Ascending aorta (tissue), 2 donors: ENCODE measurements around the gene MYCL. TPM values are rescaled to one million over a fixed set of nuclear protein-coding genes. Genes with fewer than 3 reads are reported as not detected.
A peak's percentile ranks its signal among the peaks of the same experiment; 100 is the strongest.

Experiments
- DNase-seq, 2 donors: peaks; one replicate each; pipeline ENCODE4 v3.0.0-alpha.2; 2019; ENCODE audit warnings: low spot score in 2 of 2
- H3K27ac ChIP-seq, 2 donors: fragments of 200-600 bp; sonication (generic); one replicate each; pipeline ENCODE4 v1.5.1; 2016 to 2017; ENCODE audit warnings: mild to moderate bottlenecking in 1 of 2
- H3K27me3 ChIP-seq: fragments of 200-600 bp; sonication (generic); one replicate; pipeline ENCODE4 v1.5.1; 2017
- H3K36me3 ChIP-seq, 2 donors: fragments of 200-600 bp; sonication (generic); one replicate each; pipeline ENCODE4 v1.5.1; 2016
- H3K4me1 ChIP-seq, 2 donors: fragments of 200-600 bp; sonication (generic); one replicate each; pipeline ENCODE4 v1.5.1; 2016 to 2017; ENCODE audit warnings: mild to moderate bottlenecking in 1 of 2
- H3K4me3 ChIP-seq, 2 donors: fragments of 200-600 bp; sonication (generic); one replicate each; pipeline ENCODE4 v1.5.1; 2016 to 2017; ENCODE audit warnings: mild to moderate bottlenecking in 1 of 2
- H3K9me3 ChIP-seq, 2 donors: fragments of 200-600 bp; sonication (generic); one replicate each; pipeline ENCODE4 v1.5.1; 2016
- CTCF ChIP-seq, 3 experiments: fragments of 200-600 bp in 2 of 3; fragments of 450-650 bp in 1 of 3; sonication (generic) in 2 of 3; IDR thresholded peaks; one replicate each; pipeline ENCODE4 v1.5.1; 2016 to 2019; ENCODE audit warnings: antibody characterized with exemption in 3 of 3, mild to moderate bottlenecking in 1 of 3, moderate library complexity in 1 of 3
- intact Hi-C: fragments of 100-400 bp; cut with DNase I; formaldehyde crosslinking; loops from one replicate; pipeline ENCODE4 v1.15.1; 2023
- total RNA-seq: library from RNA; depleted of rRNA; stranded (reverse); fragments of >200 nt; gene quantifications from one replicate; pipeline ENCODE4 v1.1.0, GENCODE V29; 2016

Gene MYCL
- total RNA-seq, 1 donor from 2014 or later = 22.1 TPM

- H3K36me3 ChIP-seq = no peaks in the 10 kb centered on the region
- H3K9me3 ChIP-seq = peaks cover 0 to 6% of the 10 kb centered on the region in 2 donors
- H3K27ac ChIP-seq = no peak overlapping the region
- TF ChIP-seq CTCF (IDR thresholded peaks at IDR 0.05) = no peak
- H3K4me1 ChIP-seq = no peaks in the 10 kb centered on the region
- DNase-seq = no peak
- intact Hi-C loops = no loop called here
- no peaks in the 10 kb centered on the region for H3K27me3 ChIP-seq
- H3K4me3 ChIP-seq = no peak overlapping the region
Measured at GRCh38 chr1:39910263-39910662, 8.5 kb upstream of the MYCL start.

DNA sequence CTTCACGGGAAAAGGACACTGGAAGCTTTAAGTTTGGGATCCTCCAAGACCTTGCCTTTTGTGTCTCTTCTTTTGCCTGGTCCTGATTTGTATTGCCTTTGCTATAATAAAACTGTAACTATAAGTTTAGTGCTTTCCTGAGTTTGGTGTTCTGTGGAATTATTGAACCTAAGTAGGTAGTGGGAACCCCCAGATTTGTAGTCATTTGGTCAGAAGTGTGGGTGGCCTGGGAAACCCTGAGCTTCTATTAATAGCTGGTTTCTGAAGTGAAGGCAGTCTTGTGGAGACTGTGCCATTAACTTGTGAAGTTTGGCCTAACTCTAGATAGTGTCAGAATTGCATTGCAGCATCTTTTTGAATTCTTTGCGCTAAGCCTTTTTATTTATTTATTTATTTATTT, 6.8 kb upstream of the MYCL start:
- no peak overlapping the region for H3K27ac ChIP-seq
- intact Hi-C loops = no loop called here
- DNase-seq = no peak

GRCh38 chr1:39907528-39908453, 6.1 kb upstream of the MYCL start:
- peaks cover 0 to 6% of the 10 kb centered on the region in 2 donors for H3K9me3 ChIP-seq
- H3K4me3 ChIP-seq = no peak overlapping the region
- no peak overlapping the region for H3K27ac ChIP-seq
- no peaks in the 10 kb centered on the region for H3K4me1 ChIP-seq
- no peak for DNase-seq
- no peaks in the 10 kb centered on the region for H3K36me3 ChIP-seq
- no peak for TF ChIP-seq CTCF (IDR thresholded peaks at IDR 0.05)
- H3K27me3 ChIP-seq = no peaks in the 10 kb centered on the region
- intact Hi-C loops = no loop called here

More for the DNA sequence above, 6.8 kb upstream of the MYCL start:
- H3K27me3 ChIP-seq = no peaks in the 10 kb centered on the region
- peaks cover 0 to 6% of the 10 kb centered on the region in 2 donors for H3K9me3 ChIP-seq
- no peak overlapping the region for H3K4me3 ChIP-seq
- no peaks in the 10 kb centered on the region for H3K36me3 ChIP-seq
- no peaks in the 10 kb centered on the region for H3K4me1 ChIP-seq
- no peak for TF ChIP-seq CTCF (IDR thresholded peaks at IDR 0.05)

- Histone ChIP-seq H3K9me3 (peaks cover 0 to 6% of the 10 kb centered on the region in 2 donors), H3K4me1 (peaks cover 3 to 9% of the 10 kb centered on the region in 2 donors), H3K27me3 (no peaks in the 10 kb centered on the region), H3K36me3 (no peaks in the 10 kb centered on the region), H3K27ac (no peak overlapping the region), H3K4me3 (no peak overlapping the region)
- intact Hi-C loops = no loop called here
- DNase-seq = no peak
- TF ChIP-seq CTCF (IDR thresholded peaks at IDR 0.05) = no peak
Measured at GRCh38 chr1:39905172-39905571, 3.5 kb upstream of the MYCL start.

- Histone ChIP-seq H3K27me3 (no peaks in the 10 kb centered on the region), H3K36me3 (no peaks in the 10 kb centered on the region), H3K27ac (no peak overlapping the region), H3K4me3 (peak overlapping the region; percentile 64 to 72), H3K9me3 (no peaks in the 10 kb centered on the region), H3K4me1 (peaks cover 3 to 9% of the 10 kb centered on the region in 2 donors)
- intact Hi-C loops = loop anchor here (1.0 kb wide), 1 partner anchor 86 kb away; no protein-coding TSS in a partner anchor
- DNase-seq = no peak
- TF ChIP-seq CTCF (IDR thresholded peaks at IDR 0.05) = no peak
Measured at GRCh38 chr1:39902460-39902807, 717 bp upstream of the MYCL start.
